ENCODE results near the gene MPC2. TPM values are rescaled to one million over a fixed set of nuclear protein-coding genes. Genes with fewer than 3 reads are reported as not detected.

MPC2 gene
- polyA plus RNA-seq (ENCODE audit: low read depth in 6 of 6): 100 to 1,000 TPM in 1 of 6 donors, 10 to 100 TPM in 5; 72.6 to 103 (median 78.9) TPM

DNA sequence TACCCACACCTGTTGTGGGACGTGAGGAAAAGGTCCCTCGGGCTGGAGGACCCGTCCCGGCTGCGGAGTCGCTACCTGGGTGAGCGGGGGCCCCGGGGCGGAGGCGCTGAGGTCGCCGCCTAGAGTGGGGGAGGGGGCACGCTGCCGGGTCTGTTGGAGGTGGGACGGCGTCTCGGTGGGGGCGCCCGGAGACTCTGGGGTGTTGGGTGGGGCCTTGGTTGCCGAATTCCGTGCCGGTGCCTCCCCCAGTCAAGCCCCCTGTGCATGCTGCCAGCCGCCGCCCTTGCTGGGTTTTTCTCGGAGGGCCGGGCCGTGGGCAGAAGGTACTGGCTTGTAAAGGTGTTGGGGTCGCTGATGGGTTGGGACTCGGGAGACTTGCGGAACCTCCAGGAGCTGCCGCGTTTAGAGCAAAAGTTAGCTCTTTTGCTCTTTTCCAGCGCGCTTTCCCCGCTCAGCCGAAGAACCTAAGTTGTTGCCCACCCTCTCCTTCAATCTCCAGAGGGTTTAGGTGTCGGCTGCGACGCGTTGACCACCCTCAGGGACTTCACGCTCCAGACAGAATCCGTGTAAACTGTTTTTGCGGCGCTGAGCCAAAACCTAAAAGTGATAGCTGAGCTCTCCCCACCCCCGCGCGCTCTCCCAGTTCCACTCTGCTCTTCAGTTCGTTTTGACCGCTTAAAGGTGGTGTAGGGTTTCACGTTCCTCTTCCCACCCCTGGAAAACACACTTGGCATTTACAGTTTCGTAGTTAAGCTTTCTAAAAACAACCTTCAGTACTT, at the start of gene MPC2:
Gene MPC2 (minus strand): TSS at position 143 of the 779 bp plus-strand sequence. CDS start 1,231 bp downstream, outside the sequence.
- ATAC-seq (ENCODE audit: low read depth in 2 of 2) (peak; percentile 17 to 18), DNase-seq (peak; percentile 75)
- peaks cover 22 to 45% (median 37%) of the 10 kb centered on the region in 3 donors for H3K4me1 Mint-ChIP-seq
- peak within 1 kb of the TSS; percentile 88 to 100 (median 94) for H3K4me3 Mint-ChIP-seq
- no peaks in the 10 kb centered on the region for H3K27me3 Mint-ChIP-seq
- H3K27ac Mint-ChIP-seq: peak within 1 kb of the TSS; percentile 88 to 100 (median 99)
- H3K36me3 Mint-ChIP-seq: no peaks in the 10 kb centered on the region
- no peaks in the 10 kb centered on the region for H3K9me3 Mint-ChIP-seq

DNA sequence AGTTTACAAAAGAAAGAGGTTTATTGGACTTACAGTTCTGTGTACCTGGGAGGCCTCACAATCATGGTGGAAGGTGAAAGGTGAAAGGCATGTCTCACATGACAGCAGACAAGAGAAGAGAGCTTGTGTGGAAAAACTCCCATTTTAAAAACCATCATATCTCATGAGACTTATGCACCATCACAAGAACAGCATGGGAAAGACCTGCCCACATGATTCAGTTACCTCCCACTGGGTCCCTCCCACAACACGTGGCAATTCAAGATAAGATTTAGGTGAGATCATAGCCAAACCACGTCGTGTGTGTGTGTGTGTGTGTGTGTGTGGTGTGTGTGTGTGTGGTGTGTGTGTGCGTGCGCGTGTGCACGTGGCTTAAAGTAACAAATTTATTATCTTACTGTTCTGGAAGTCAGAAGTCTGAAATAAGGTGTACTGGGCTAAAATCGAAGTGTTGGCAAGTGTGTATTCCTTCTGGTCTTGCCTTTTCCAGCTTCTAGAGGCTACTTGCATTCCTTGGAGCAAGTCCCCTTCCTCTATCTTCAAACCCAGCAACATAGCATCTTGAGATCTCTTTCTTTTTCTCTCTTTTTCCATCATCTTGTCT, 48.1 kb upstream of the MPC2 start:
- no peak for ATAC-seq (ENCODE audit: low read depth in 2 of 2)
- Mint-ChIP-seq H3K27ac (peak overlapping the region in 1 of 6 donors; percentile 27), H3K36me3 (peaks cover 0 to 9% of the 10 kb centered on the region in 2 donors)

DNA sequence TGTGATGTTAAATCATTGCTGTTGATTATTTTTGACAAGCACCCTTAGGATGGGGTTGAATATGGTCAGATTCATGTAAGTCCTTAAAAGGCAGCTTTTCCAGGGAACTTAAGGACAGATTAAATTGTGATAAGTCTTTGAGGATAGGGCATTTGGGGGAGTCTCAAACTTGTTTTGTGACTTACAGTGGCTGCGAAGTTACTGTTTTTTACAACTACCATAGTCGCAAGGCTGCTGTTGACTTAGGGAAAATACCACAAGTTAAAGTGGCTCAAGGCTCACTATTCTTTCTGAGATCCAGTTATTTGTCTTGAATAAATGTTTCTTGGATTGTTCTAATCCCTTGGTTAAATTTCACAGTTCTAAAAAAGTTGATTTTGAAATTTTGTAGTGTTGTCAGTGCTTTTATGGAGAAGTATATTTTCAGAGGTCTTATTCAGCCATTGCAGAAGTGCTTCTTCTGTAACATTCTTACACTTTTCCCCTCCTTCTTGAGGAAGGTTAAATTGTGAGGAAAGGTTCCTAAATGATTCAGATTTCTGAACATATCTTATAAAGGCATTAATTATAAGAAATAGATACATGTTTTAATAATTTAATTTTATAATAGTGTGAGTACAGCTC, 47.0 kb upstream of the MPC2 start:
- peaks cover 4 to 12% (median 6%) of the 10 kb centered on the region in 3 donors for H3K4me1 Mint-ChIP-seq
- H3K27ac Mint-ChIP-seq: no peak overlapping the region
- no peak for ATAC-seq (ENCODE audit: low read depth in 2 of 2)
- no peak for DNase-seq
- peaks cover 7 to 16% of the 10 kb centered on the region in 2 donors for H3K36me3 Mint-ChIP-seq
- H3K27me3 Mint-ChIP-seq: no peaks in the 10 kb centered on the region
- H3K4me3 Mint-ChIP-seq: no peak overlapping the region
- no peaks in the 10 kb centered on the region for H3K9me3 Mint-ChIP-seq

More for the DNA sequence above, 48.1 kb upstream of the MPC2 start:
- Mint-ChIP-seq H3K4me3 (no peak overlapping the region), H3K27me3 (no peaks in the 10 kb centered on the region), H3K9me3 (no peaks in the 10 kb centered on the region), H3K4me1 (peaks cover 4 to 12% (median 6%) of the 10 kb centered on the region in 3 donors)
- DNase-seq: no peak

DNA sequence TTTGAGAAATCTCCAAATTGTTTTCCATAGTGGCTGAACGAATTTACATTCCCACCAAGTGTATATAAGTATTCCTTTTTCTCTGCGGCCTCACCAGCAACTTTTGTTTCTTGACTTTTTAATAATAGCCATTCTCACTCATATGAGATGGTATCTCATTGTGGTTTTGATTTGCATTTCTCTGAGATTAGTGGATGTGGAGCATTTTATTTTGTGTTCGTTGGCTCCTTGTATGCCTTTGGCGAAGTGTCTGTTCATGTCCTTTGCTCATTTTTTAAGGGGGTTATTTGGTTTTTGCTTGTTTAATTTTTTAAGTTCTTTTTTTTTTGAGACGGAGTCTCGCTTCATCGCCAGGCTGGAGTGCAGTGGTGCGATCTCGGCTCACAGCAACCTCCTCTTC, 45.1 kb upstream of the MPC2 start:
- Mint-ChIP-seq H3K36me3 (peaks cover 13 to 35% of the 10 kb centered on the region in 2 donors), H3K27me3 (no peaks in the 10 kb centered on the region), H3K4me1 (peaks cover 4 to 12% (median 6%) of the 10 kb centered on the region in 3 donors), H3K4me3 (no peak overlapping the region), H3K27ac (peak overlapping the region in 1 of 6 donors; percentile 15), H3K9me3 (peaks cover 0 to 1% (median 0%) of the 10 kb centered on the region in 7 donors)
- DNase-seq (no peak), ATAC-seq (ENCODE audit: low read depth in 2 of 2) (no peak)

DNA sequence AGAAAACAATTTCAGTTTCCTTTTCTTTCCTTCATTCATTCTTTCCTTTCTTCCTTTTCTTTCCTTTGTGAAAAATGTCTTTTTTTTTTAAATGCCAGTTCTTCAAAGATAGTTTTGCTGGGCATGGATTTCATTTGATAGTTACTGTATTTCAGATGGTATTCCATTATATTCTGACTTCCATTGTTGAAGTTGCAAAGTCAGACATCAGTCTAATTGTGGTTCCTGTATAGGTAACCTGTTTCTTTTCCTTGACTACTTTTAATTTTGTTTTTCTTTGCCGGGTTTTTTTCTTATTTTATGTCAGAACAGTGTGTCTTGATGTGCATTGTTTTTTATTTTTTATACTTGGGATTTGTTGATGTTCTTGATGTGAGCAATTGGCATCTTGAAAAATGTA, 40.4 kb upstream of the MPC2 start:
- Mint-ChIP-seq H3K4me1 (peaks cover 0 to 7% (median 4%) of the 10 kb centered on the region in 3 donors), H3K9me3 (peaks cover 0 to 1% (median 0%) of the 10 kb centered on the region in 7 donors), H3K36me3 (peaks cover 16 to 39% of the 10 kb centered on the region in 2 donors), H3K4me3 (no peak overlapping the region), H3K27ac (no peak overlapping the region), H3K27me3 (no peaks in the 10 kb centered on the region)
- DNase-seq (no peak), ATAC-seq (ENCODE audit: low read depth in 2 of 2) (no peak)

DNA sequence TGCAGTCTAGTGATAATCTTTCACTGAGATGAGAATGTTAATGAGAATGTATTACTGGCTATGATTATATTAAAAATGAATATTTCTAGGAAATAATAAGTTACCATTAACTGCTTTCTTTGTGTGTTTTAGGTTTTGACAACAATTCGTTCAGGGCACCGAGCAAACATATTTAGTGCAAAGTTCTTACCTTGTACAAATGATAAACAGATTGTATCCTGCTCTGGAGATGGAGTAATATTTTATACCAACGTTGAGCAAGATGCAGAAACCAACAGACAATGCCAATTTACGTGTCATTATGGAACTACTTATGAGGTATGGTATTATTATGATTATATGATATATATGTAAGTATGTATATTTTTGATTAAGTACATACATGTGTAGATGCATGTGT, 37.8 kb upstream of the MPC2 start:
- DNase-seq (no peak), ATAC-seq (ENCODE audit: low read depth in 2 of 2) (no peak)
- peaks cover 16 to 39% of the 10 kb centered on the region in 2 donors for H3K36me3 Mint-ChIP-seq
- peaks cover 0 to 1% (median 0%) of the 10 kb centered on the region in 7 donors for H3K9me3 Mint-ChIP-seq
- H3K4me1 Mint-ChIP-seq: no peaks in the 10 kb centered on the region
- no peak overlapping the region for H3K4me3 Mint-ChIP-seq
- H3K27me3 Mint-ChIP-seq: no peaks in the 10 kb centered on the region
- no peak overlapping the region for H3K27ac Mint-ChIP-seq

DNA sequence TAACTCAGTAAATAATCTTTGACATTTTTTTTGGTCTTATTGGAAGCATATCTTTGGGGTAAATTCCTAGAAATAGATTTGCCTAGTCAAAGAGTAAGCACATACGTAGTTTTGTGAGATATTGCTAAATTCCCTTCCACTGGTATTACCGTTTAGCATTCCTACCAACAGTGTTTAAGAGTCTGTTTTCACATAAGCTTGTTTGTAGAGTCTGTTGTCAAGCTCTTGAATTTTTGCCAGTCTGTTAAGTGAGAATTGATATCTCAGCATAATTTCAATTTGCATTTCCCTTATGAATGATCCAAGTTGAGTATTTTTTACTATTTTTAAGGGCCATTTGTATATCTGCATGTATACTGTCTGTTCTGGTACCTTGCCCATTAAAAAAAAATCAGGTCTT, 37.0 kb upstream of the MPC2 start:
- Mint-ChIP-seq H3K27ac (peak overlapping the region in 1 of 6 donors; percentile 56), H3K4me1 (no peaks in the 10 kb centered on the region), H3K36me3 (peaks cover 8 to 32% of the 10 kb centered on the region in 2 donors), H3K4me3 (no peak overlapping the region), H3K27me3 (no peaks in the 10 kb centered on the region), H3K9me3 (peaks cover 0 to 1% (median 0%) of the 10 kb centered on the region in 7 donors)
- no peak for DNase-seq
- no peak for ATAC-seq (ENCODE audit: low read depth in 2 of 2)

DNA sequence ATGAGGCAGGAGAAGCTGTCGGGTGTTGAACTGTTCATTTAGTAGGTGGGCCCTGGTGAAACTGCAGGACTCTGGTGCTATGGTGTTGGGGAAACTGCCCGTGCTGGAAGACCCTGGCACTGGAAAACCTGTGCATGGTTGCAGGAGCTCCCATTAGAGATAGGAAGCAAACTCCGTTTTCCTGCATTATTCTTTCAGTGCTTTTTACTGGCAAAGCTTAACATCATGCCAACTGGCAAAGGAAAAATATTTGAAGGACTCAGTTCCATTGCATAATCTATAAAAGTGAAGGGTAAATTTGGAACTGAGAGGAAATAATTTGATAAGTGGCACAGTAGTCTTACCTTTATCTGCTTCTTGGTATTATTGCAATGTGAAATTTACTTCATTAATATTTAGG, 31.7 kb upstream of the MPC2 start:
- H3K4me1 Mint-ChIP-seq: no peaks in the 10 kb centered on the region
- peaks cover 9 to 11% of the 10 kb centered on the region in 2 donors for H3K36me3 Mint-ChIP-seq
- DNase-seq (no peak), ATAC-seq (ENCODE audit: low read depth in 2 of 2) (no peak)
- no peaks in the 10 kb centered on the region for H3K27me3 Mint-ChIP-seq
- no peak overlapping the region for H3K4me3 Mint-ChIP-seq
- no peak overlapping the region for H3K27ac Mint-ChIP-seq
- H3K9me3 Mint-ChIP-seq: no peaks in the 10 kb centered on the region

DNA sequence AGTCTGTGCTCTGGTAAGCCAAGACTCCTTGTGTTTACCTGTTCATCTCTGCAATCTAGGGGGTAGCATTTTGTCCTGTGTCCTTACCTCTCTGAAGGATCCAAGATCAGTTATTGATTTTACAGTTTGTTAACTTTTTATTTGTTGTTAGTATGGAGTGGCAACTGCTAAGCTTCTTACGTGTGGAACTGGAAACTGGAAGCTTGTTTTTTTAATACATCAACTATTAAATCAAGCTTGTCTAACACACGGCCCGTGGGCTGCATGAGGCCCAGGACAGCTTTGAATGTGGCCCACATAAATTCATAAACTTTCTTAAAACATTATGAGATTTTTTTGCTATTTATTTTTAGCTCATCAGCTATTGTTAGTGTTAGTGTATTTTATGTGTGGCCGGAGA, 29.2 kb upstream of the MPC2 start:
- no peak overlapping the region for H3K27ac Mint-ChIP-seq
- no peak for ATAC-seq (ENCODE audit: low read depth in 2 of 2)
- no peaks in the 10 kb centered on the region for H3K27me3 Mint-ChIP-seq
- no peaks in the 10 kb centered on the region for H3K9me3 Mint-ChIP-seq
- no peak overlapping the region for H3K4me3 Mint-ChIP-seq
- peaks cover 0 to 8% (median 0%) of the 10 kb centered on the region in 3 donors for H3K4me1 Mint-ChIP-seq
- no peak for DNase-seq
- peaks cover 9 to 18% of the 10 kb centered on the region in 2 donors for H3K36me3 Mint-ChIP-seq

DNA sequence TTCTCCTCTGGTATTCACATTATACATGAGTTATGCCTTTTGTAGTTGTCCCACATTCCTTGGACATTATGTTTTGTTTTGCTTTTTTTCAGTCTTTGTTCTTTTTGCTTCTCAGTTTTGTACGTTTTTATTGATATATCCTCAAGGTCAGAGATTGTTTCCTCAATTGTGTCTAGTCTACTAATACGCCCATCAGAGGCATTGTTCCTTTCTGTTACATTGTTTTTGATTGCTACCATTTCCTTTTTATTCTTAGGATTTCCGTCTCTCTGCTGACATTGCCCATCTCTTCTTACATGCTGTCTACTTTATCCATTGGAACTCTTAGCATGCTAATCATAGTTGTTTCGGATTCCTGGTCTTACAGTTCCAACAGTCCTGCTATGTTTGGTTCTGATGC, 27.8 kb upstream of the MPC2 start:
- H3K36me3 Mint-ChIP-seq: peaks cover 9 to 18% of the 10 kb centered on the region in 2 donors
- peaks cover 0 to 8% (median 0%) of the 10 kb centered on the region in 3 donors for H3K4me1 Mint-ChIP-seq
- no peaks in the 10 kb centered on the region for H3K27me3 Mint-ChIP-seq
- DNase-seq (no peak), ATAC-seq (ENCODE audit: low read depth in 2 of 2) (no peak)
- H3K9me3 Mint-ChIP-seq: no peaks in the 10 kb centered on the region
- H3K4me3 Mint-ChIP-seq: no peak overlapping the region
- no peak overlapping the region for H3K27ac Mint-ChIP-seq

DNA sequence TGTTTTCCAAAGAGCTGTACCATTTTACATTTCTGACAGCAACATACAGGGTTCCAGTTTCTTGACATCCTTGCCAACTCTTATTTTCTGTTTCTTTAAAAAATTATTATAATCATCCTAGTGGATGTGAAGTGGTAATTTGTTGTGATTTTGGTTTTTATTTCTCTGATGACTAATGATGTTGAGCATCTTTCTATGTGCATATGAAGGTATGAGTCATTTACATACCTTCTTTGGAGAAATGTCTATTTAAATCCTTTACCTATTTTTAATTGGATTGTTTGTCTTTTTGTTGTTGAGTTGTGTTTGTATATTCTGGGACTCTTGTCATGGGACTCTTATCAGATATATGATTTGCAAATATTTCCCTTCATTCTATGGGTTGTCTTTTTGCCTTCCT, 20.8 kb upstream of the MPC2 start:
- Mint-ChIP-seq H3K4me1 (peaks cover 0 to 14% (median 0%) of the 10 kb centered on the region in 3 donors), H3K4me3 (no peak overlapping the region), H3K27ac (no peak overlapping the region), H3K27me3 (no peaks in the 10 kb centered on the region), H3K9me3 (no peaks in the 10 kb centered on the region), H3K36me3 (peaks cover 15 to 20% of the 10 kb centered on the region in 2 donors)
- no peak for ATAC-seq (ENCODE audit: low read depth in 2 of 2)
- DNase-seq: no peak

DNA sequence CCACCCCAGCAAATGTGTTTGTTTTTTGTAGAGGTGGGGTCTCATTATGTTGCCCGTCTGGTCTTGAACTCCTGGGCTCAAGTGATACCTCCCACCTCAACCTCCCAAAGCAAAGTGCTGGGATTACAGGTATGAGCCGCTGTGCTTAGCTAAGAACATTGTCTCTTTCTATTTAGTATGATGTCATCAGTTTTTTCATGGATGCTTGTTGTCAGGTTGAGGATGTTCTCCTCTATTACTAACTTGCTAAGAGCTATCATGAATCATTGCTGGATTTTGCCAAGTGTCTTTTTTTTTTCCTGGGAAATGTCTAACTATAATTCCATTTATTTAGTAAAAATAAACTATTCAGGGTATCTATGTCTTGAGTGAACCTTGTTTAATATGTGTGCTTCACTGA, 19.0 kb upstream of the MPC2 start:
- Mint-ChIP-seq H3K27ac (no peak overlapping the region), H3K9me3 (no peaks in the 10 kb centered on the region), H3K4me3 (no peak overlapping the region), H3K27me3 (no peaks in the 10 kb centered on the region), H3K4me1 (peaks cover 0 to 6% (median 0%) of the 10 kb centered on the region in 3 donors), H3K36me3 (peaks cover 15 to 21% of the 10 kb centered on the region in 2 donors)
- DNase-seq: no peak
- ATAC-seq (ENCODE audit: low read depth in 2 of 2): no peak

DNA sequence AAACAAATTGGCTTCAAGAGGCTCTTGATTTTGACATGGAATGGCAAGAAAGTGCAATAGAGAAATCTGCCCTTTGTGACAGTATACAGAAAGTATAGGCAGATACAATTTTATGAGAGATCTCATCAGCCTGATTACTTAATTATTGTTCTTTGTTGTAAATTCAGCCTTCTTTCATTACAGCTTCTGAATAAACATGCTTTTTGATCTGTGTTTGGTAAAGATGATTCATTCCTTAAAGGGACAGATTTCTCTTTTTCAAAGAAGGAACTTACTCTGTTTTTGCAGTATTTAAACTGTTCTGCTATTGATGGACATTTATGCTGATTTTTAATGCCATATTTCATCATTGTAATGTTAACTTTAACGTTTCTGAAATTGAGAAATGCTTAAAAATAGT, 13.7 kb upstream of the MPC2 start:
- ATAC-seq (ENCODE audit: low read depth in 2 of 2) (no peak), DNase-seq (no peak)
- peaks cover 15 to 28% of the 10 kb centered on the region in 2 donors for H3K36me3 Mint-ChIP-seq
- no peak overlapping the region for H3K27ac Mint-ChIP-seq
- peak overlapping the region in 1 of 8 donors; percentile 29 for H3K4me3 Mint-ChIP-seq
- H3K27me3 Mint-ChIP-seq: no peaks in the 10 kb centered on the region
- H3K9me3 Mint-ChIP-seq: peaks cover 0 to 1% (median 0%) of the 10 kb centered on the region in 7 donors
- peaks cover 14 to 21% (median 19%) of the 10 kb centered on the region in 3 donors for H3K4me1 Mint-ChIP-seq
